Amniotic stem cell (primary cell): ENCODE measurements around the gene KRT16.

Source experiments
- DNase-seq: peaks from one replicate; lab custom pipeline; 2025; lab: John Stamatoyannopoulos, UW

The KRT16 gene

DNA sequence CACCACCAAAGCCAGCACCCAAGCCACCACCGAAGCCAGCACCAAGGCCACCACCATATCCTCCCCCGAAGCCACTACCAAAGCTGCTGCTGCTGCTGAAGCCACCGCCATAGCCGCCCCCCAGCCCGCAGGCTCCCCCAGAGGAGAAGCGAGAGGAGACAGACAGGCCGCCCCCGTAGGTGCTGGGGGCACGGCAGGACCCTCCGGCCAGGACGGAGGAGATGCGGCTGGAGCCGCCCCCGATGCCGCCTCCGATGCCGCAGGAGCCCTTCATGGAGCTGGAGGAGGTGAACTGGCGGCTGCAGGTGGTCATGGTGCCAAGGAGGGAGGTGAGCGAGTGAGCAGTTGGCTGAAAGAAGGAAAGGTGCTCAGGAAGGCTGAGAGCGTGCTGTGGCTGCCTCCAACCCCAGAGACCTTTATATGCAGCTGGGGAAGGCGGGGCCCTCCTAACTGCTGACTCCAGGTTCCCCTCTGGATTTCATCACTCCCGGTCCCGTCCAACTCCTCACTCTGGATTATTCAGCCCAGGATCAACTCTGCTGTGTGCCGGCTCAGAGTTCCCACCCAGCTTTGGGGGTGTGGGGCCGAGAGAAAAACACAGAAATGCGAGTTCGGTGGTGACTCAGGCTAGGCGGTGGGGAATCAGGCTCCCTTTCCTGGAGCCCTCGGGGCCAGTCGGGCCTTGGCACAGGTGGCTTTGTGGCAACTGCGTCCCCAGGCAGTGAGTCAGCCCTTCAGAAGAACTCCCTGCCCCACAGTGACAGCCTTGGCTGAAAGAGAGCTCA lies at the start of gene KRT16:
KRT16 (minus strand) TSS at position 392 of the 785 bp plus-strand sequence; CDS start at position 313, 79 bp downstream.
- DNase-seq = peak; percentile 17

DNA sequence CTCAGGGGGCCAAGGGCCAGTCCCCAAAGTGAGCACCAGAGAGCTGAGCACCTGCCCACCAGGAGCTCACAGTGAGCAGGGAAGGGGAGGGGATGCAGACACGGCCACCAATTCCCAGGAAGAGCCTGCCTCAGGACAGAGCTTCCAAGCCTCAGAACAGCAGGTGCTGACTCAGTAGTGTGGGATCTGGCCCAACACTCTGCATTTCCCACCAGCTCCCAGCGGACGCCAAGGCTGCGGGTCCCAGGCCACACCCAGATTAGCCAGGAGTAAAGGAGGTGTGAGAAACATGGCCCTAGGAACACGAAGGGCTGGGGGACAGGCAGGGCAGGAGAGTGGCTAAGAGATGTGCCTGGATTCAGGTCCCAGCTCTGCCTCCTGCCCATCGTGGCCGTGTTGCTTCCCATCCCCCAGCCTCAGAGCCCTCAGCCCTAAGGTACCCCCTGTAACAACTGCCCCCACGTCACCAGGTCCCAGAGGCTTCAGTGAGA lies 47.7 kb upstream of the KRT16 start:
- no peak for DNase-seq

DNA sequence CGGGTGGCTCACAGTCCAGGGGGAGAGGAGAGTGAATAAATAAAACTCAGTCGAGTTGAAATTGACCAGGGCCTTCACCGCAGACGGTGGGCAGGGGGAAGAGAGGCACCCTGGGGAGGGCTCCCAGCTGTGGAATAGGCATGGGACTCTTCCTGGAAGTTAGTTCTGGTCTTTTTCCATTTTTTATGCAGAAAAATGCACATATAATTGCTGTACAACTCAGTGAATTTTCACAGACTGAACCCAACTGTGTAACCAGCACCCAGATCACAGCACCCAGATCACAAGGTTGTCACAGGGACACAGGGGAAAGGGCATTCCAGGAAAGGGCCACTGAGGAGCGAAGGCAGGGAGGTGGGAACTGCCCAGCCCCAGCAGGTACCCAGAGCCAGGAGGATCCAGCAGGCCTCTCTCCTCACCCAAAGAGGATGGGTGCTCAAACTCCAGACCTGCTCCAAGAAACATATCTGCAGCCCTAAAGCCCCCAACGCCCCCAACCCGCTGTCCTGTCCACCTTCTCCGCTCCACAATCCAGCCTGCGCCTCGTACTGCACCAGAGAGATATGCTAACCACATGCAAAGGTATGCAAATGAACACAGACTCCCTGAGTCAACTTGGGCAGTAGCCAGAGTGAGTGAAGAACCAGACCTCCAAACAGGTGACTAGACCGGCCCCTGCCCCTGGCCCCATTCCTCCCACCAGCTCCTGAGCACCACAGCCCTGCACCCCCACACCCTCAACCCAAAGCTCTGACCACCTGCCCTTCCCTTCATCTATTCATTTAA lies 47.1 kb upstream of the KRT16 start:
- DNase-seq = no peak

DNA sequence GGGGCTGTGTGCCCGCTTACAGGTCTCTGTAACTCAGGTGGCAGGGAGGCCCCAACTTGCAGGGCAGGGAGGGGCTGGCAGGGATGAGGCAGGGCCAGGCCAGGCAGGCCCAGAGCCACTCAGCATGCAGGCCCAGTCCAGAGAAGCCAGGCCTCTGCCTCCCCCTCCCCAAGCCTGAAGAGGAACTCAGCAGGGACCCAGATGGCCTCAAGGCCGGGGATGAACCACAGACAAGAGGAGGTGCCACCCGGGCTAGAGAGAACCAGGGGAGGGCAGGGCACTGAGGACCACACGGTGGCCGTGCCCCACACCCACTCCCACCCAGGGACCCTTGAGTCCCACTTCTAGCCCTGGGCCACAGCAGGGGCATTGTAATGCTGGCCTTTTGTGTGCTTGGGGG lies 46.3 kb upstream of the KRT16 start:
- no peak for DNase-seq

DNA sequence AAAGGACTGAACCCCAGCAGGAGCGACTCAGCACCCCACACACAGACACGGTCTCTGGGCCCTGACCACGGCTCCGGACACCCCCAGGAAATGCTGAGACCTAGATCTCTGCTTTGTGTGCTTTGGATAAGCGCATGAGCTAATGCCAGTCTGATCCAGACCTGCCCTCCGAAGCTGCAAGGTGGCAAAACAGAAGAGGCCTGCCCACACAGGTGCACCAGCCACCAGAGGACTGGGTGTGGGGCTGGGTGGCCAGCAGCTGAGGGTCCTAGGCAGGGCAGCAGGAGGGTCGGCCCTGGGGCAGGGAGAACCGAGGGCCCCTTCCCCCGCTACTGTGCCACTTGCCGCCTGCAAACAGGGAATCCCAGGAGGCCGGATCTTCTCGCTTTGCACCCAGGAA lies 45.4 kb upstream of the KRT16 start:
- no peak for DNase-seq

DNA sequence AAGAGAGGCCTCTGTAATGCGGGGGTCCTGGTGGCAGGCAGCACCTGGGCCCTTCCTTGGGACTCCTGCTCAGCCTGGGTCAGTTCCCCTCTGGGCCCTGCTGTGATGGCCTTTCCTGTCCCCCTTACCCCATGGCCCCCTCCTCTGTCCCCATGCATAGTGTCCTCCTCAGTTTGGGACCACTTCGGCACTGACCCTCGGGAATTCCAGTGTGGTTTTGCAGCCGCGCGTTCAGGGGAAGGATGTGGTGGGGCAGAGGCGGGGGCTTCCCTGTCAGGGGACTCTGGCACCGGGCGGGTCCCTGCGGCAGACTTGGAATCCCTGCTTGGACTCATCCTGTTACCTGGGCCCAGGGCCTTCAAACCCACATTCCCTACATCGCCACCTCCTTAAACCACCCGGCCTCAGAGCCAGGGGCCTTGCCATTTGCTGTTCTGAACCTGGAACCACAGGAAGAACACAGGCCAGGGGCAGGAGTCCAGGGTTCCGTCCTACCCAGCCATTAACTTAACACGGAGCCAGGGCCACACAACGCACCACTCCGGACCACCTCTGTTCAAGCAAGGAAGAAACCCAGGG lies 44.7 kb upstream of the KRT16 start:
- no peak for DNase-seq

DNA sequence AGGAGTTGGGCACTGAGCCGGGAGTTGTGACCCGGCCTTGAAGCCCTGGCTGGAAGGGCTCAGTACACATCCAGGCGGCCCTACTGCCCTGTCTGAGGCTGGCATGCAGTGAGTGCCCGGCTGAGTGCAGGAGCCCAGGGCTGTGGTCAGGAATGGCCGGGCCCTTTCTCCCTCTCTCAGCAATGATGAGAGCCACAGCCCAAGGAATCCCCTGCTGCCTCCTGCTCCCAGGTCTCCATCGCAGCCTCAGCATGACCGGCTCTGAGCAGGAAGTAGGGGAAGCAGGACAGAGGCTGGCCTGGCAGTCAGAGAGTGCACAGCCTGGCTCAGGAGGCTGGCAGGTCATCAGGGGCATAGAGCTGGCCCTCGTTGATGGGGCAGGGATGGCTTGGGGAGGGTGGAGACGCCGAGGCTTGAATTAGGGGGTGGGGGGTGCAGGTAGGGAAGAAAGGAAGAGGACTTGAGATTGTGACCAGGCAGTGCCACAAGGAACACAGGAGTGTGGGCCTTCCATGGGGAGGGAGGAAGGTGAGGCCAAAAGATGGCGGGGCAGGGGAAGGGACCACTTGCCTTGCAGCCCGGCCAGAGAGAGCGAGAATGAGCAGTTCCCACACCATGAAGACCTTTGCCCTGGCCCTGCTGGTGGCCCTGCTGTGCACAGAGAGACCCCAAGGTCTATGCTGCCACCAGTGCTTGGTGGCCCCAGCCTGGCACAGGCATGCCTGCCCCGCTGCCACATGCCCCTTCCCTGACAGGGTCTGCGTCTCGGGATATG lies 43.9 kb upstream of the KRT16 start:
- no peak for DNase-seq

DNA sequence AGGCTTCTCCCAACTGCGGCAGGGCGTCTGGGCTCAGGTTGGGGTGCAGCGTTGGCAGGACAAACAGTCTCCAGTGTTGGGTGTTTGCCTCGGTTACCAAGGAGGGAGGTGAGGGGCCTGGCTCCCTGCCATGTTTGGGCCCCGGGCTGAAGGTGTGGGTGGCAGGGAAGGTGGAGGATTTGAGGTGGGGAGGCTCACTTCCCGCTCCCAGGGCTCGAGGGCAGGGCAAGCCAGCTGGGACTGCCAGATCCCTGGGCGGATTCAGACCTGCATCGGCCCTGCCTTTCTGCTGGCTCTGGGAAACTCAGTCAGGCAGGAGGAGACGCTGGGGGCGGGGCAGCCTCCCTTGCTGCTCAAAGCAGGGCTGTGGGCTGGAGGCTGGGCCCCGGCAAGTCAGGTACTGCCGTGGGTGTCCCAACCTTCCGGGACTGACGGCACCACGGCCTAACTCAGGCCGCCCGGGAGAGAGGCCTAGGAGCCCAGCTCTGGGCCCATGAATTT lies 43.1 kb upstream of the KRT16 start:
- no peak for DNase-seq

DNA sequence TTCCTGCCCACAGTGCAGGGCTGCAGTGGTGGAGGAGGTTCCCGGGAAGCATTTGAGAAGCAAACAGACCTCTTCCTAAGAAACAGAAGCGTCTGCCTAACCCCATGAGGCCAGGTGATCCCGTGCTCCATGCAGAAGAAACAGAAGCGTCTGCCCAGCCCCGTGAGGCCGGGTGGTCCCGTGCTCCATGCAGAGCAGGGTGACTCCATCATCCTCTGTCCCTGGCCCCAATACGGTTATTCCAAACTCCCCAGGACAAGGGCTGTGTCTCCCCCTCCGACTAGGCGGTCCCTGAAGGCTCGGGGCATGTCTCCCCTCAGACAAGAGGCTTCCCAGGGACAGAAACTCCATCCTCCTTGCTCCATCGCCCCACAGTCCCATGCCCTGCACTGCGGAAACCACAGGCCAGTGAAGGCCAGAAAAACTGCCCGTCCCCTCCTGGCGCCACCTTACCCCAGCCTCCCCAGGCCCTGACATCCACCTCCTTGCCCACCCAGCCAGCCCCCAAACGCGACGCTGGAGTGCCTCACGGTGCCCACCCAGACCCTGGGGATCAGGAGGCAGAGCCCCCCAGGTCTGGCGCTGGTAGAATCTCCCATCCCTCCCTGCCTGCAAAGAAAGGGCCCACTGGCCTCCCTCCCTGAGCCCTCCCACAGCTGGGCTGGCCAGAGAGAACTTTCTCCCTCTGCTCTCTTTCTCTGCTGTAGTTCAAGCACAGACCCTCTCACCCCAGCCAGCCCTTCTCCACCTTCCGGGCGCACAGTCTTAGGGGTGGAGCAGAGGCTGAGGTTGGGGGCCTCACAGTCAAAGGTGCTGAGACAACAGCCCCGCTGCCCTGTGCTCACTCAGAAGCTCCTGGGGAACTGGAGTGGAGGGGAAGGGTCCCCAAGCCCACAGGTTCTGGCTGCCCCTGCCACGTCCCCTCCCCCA lies 42.4 kb upstream of the KRT16 start:
- DNase-seq = no peak

DNA sequence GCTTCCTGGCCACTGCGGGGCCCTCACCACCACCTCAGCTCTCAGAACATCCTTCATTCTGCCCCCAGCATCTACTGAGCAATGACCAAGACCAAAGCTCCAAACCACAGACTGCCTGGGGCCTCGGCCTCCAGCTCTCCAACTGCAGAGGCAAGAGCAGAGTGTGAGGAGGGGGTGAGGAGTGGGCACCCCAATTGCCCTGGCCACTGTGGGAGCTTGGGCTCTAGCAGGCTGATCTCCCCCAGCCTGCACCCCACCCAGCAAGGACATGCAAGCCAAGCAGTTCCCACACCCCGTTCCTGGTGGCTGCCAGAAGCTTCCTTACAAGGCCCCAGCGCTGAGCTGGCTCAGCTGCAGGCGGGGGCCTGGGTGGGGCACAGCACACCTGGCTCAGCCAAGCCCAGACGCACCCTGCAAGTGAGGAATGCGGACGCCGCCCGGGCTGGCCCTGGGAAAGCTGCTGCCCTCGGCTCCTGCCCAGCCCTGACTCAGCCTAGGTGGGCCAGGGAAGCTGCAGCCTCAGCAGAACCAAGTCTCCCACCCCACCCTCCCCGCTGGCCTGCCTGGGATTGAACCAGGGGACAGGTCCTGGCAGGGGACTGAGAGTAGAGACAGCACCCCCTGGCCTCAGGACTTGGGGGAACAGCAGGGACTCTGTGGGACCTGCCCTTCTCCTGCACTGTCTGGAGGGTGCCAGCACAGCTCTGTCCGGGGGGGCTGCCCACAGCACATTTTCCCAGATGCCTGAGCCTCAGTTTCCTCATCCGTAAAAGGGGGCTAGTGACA lies 41.5 kb upstream of the KRT16 start:
- DNase-seq = no peak

DNA sequence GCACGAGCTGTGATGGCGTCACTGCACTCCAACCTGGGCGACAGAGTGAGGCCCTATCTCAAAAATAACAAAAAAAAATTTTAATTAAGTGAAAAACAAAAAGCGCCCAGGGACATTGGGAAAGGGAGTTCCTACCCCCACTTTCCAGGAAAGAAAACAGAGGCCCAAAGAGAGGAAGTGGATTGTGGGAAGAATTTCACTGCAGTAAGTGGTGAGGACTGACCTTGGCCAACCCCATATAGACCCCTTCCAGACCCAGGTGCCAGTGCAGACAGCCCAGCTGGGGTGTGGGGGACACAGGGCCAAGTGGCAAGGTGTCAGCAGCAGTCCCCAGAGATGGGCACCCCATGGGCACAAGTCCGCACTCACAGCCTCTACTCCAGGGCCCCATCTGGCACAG lies 40.9 kb upstream of the KRT16 start:
- DNase-seq = no peak

DNA sequence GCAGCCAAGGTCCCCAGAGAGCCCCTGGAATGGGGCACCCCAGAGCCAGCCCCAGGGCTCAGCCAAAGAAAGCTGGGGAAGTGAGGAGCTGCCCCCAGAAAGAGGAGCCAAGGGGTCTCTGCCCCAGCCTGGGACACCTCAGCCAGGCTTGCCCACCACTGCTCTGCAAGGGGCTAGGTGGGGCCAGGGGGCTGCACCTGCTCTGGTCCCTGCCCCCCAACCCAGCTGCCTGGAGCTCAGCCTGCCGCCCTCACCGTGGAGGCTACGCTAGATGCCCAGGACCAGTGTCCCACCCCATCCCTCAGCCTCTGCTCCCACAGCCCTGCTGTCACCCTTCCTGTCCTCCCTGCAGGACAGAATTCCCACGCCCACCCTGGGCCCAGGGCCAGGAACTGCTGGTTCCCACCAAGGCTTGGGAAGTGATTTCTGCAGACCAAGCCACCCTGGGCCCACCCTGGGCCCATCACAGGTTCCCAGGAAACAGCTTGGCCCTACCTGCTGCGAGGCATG lies 39.9 kb upstream of the KRT16 start:
- DNase-seq = no peak

DNA sequence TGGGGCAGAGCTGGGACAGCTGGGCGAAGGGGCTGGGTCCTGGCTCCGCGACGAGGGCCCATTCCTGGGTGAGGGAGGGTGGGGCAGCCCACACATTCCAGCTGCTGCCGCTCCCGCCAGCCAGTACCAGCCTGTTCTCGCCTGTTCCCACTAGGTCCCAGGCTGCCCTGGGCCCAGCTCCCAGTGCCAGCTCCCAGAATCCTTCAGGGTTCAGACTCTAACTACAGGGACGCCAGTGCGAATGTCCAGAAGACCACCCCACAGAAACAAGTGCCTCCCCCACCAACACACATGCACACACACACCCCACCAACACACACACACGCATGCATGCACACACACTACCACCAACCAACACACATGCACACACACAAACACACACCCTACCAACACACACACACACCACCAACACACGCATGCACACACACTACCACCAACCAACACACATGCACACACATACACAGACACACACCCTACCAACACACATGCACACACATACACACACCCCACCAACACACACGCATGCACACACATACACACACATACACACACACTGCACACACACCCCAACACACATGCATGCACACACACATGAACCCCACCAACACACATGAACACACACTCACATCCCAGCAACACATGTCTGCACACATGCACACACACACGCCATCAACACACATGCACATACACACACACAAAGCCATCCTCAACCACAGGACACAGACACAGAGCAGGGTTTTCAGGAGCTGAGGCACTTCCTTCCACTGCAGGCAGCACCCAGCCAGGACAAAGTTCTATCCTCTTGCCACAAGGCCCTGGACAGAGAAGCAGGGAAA lies 39.3 kb upstream of the KRT16 start:
- no peak for DNase-seq

DNA sequence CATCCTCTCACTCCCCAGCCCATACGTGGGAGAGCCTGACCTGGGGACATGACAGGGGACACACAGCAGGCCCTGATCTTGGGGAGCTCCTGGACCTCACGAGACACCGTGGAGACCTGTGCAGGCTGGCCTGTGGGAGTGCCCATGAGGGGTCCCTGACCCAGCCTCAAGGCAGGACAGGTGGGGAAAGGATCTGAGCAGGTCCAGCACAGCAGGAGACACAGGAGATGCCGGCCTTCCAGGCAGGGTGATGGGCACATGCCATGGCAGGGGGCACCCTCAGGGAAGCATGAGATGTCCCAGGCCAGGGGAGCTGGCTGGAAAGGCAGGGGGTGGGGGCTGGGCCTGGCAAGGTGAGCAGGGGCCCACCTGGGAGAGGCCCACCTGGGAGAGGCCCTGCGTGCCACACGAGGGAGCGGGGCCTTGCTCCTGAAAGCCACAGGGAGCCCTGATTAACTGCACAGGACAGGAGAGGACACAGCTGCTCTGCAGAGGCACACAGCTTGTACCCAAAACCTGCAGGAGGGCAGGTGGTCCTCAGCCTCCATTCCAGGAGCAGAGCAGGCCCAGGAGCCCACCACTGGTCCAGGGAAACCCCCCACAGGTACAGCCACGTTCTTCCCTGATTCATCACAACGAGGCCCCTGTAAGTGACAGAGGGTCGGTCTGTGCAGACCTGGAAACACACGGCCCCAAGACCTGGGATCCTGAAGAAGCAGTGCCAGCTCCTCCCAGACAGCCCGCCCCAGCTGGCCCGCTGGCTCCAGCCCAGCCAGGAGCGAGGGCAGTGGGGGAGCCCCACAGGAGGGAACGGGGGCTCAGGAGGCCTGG lies 38.4 kb upstream of the KRT16 start:
- DNase-seq = no peak

DNA sequence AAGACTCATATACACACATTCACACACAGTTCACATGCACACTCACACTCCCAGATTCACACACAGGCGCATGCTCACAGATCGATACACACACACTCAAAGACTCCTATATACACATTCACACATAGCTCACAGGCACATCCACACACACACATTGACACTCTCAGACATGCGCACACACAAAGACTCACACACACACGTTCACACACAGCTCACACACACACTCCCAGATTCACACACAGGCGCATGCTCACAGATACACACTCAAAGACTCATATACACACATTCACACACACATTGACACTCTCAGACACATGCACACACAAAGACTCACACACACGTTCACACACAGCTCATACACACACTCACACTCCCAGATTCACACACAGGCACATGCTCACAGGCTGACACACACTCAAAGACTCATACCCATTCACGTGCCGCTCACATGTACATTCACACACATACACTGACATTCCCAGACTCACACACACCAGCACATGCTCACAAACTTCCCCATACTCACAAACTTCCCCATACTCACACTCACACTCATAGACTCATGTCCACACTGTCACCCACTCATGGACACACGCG lies 37.5 kb upstream of the KRT16 start:
- DNase-seq = no peak

DNA sequence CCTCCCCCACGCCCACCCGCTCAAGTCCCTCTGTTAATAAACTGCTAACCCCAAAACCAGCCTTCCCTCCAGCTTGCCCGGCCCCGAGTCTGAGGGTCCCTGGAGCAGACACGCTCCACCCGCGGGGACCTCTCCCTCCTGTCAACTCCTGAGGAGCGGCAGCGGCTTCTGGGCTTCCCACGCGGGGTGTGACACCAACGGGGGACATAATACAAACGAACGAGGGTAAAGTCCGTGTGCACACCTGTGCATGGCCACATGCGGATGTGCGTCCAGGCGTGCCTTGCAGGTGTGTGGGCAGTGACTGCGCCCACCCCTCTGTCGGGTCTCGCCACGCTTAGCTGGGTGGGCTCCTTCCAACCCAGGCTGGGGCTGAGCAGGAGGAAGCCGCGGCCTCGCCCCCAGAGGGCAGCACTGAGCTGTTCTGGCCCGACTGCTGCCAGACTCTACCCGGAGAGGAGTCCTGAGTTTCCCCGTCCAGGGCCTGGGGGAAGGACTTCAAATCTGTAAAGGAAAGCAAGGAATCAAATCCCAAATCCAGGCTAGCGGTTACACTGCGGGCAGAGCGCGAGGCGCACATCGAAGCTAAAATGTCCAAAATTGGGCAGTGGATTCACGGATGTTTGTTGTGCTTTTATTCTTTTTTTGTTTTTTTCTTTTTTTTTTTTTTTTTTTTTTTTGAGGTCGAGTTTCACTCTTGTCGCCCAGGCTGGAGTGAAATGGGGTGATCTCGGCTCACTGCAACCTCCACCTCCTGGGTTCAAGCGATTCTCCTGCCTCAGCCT lies 36.0 kb upstream of the KRT16 start:
- peak; percentile 27 for DNase-seq

DNA sequence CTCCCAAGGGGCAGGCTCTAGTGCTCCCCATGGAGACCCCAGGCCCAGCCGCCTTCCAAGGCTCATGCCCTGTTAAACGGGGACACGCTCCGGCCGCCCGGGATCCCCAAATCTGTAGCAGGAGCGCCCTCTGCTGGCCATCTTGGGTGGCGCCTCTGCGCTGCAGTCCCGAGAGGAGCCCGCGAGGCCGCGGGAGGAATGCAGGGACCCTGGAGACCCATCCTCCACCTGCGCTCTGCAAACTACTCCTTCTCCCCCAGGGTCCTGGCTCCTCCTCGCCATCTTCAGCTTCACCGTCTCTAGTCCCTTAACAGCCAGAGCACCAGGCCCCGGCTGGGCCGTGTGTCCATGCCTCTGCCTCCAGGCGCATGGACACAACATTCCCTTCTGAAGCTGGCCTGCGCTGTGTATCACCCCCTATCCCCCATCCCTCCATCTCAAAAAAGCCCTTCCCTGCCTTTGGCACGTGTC lies 35.4 kb upstream of the KRT16 start:
- DNase-seq = peak; percentile 47
